GM21390 (cell line): ENCODE measurements around the gene NBAS.
"Not testable (repeated sequence)": the region's sequence is repeated elsewhere in the genome, so short reads cannot be mapped to it uniquely, and the experiment has no call there.

ENCODE experiments used
- ATAC-seq: cut with Tn5 transposase; IDR thresholded peaks from one replicate; pipeline ENCODE4 v1.9.1; 2021; ENCODE audit not compliant: unreplicated experiment

Gene NBAS

GRCh38 chr2:15273452-15273851 is 287.7 kb downstream of the NBAS start:
- ATAC-seq = no peak

DNA sequence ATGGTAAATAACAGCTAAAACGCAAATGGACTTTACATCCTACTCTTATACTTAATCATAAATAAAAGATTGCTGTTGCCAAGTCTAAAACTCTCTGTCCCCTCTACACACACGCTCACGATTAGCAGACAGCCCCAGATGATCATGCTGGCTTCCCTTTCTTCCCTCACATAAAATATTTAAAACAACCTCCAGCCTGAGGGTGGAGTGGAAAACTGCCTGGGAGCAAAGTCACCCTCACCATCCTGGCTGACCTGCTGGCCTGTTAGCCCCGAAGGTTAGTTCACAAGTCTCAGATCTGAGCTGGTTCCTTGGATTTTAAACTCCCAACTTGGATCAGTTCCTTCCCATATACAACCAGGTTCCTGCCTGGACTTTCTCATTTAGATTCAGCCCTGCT is 288.2 kb downstream of the NBAS start:
- no peak for ATAC-seq

DNA sequence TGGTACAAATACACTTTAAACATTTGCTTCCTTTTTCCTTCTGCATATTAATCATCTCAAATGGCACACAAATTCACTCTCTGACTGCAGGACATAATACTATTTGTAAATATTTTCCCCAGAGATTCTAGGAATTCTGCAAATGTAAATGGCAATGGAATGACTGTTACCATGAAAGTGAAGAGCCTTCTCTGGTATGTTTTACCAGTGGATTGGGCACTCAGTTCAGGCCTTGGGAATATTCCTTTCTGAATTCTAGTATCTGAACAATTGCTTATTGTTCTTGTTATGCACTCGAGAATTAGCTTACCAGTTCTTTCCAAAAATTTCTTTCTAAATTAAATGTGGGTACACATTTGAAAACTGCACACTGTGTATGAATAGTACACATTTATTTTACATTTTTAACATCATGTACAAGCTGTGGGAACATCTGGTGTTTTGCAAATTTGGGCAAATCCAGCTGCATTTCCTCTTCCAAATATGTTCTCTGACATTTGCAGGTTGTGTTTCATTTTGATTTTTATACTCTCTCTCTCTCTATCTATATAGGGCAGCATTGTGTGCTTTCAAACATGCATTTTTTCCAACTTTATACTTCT is 289.1 kb downstream of the NBAS start:
- no peak for ATAC-seq

DNA sequence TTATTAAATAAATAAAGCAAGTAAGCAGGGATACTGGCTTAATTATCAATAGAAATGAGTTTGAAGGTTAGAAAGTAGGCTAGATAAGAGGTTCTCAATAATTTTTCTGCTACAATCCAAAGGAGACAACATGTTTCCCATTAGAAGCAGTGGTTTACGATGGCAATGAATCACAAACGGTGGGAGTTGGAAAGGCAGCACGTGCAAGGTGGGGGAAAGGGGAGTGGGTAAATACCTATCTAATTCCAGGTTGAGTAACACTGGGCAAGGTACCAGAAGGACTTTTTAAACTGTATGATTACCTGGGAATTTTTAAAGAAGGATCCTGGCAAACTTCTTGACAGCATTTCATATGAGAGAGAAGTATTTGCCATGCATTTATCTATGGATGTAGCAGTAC is 289.9 kb downstream of the NBAS start:
- no peak for ATAC-seq

DNA sequence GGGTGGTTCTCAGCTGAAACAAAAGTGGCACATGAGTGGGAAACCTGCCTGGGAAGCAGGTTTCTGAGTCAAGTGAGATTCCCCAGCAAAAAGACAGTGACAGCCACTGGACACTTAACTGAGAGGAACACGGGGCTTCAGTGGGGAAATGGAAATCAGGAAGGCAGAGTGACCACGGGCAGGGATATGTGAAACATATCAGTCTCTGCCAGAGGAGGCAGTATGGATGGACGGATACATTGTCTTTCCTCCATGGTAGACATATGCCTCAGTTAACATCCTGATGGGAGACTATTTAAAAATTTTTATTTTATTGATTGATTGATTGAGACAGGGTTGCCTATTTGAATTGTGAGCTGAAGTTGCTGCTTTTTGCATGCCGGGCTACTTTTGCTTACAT is 292.1 kb downstream of the NBAS start:
- no peak for ATAC-seq

DNA sequence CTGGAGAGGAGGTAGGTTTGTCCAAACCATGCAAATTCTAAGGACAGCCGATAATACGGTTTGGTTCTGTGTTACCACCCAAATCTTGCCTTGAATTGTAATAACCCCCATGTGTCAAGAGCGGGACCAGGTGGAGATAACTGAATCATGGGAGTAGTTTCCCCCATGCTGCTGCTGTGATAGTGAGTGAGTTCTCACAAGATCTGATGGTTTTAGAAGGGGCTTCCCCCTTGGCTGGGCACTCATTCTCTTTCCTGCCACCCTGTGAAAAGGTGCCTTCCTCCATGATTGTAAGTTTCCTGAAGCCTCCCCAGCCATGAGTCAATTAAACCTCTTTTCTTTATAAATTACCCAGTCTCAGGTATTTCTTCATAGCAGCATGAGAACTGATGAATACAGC is 295.2 kb downstream of the NBAS start:
- ATAC-seq = no peak

- ATAC-seq = no peak
Measured at GRCh38 chr2:15263976-15264685, 297.0 kb downstream of the NBAS start.

- no peak for ATAC-seq
Measured at GRCh38 chr2:15262792-15263191, 298.3 kb downstream of the NBAS start.

GRCh38 chr2:15260835-15261234 is 300.3 kb downstream of the NBAS start:
- no peak for ATAC-seq

DNA sequence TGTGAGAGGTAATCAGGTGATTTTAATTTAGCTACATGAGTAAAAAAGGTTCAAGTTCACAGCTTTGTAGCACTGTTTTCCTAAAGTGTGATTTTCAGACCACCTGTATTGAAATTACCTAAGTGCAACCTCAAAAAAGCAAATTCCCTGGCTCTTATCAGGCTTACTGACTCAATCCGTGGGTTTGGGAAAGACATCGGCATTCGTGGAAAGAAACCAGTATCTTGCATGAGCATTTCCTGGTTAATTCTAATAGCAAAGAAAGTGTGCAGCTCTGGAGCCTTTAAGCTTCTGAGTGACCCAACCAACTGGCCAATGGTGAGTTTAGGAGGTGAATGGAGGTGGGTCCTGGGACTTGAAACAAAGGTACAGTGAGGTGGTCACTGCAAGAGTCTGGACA is 300.9 kb downstream of the NBAS start:
- ATAC-seq = no peak

GRCh38 chr2:15259356-15259756 is 301.8 kb downstream of the NBAS start:
- ATAC-seq = no peak

DNA sequence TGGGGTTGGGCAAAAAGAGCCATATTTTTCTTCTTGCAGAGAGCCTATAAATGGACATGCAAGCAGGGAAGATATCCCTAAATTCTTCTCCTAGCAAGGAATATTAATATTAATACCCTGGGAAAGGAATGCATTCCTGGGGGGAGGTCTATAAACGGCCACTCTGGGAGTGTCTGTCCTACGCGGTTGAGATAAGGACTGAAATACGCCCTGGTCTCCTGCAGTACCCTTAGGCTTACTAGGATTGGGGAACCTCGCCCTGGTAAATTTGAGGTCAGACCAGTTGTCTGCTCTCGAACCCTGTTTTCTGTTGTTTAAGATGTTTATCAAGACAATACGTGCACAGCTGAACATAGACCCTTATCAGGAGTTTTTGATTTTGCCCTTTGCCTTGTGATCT is 302.7 kb downstream of the NBAS start:
- not testable (repeated sequence) for ATAC-seq

DNA sequence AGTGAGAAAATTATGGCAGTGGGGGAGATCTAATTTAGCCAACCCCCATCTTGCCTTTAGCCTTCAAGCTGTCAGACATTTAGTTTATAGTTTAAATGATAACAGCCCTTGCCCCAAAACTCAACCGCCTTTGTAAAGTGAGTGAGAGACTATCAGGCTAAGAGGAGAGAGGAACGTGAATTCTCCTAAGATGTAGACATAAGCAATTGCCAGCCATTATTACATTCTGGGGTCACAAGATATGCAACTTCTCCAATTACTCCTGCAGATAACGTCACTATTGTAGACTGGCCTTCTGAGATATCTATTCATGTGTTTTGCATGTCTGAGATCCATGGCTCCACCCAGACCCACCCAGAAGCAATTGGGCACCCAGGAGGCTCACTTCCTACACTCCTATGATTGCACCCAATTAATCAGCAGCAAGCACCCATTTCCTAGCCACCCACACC is 307.3 kb downstream of the NBAS start:
- no peak for ATAC-seq

DNA sequence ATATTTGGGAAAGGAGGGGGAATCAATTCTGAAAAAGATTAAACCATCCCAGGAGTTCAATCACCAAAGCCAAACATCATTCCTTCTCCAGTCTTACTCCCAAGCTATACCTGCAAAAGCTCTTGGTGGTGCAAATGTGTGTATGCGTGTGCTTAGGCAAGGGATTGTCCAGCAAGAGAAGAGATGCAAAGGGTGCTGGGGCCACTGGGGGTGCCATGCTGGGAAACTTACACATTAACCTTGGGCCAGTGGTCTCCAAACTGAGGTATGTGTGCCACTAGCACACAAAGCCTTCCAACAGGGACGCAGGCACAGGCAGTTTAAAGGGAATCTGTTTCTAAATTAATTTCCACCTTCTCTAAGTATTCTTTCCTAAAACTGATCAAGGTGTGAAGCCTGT is 307.9 kb downstream of the NBAS start:
- ATAC-seq = no peak

DNA sequence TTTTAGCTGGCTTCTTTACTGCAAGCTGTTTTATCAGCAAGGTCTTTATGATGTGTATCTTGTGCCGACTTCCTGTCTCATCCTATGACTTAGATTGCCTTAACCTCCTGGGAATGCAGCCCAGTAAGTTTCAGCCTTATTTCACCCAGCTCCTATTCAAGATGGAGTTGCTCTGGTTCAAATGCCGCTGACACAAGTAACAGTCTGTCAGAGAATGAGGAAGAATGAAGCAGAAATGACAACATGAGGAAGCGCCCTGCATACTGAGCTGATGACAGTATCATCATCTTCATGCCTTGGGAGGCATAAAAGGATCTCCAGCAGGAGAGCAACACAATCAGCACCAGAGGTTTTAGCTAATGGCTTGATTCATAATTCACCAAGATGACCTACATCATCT is 309.4 kb downstream of the NBAS start:
- ATAC-seq = no peak

DNA sequence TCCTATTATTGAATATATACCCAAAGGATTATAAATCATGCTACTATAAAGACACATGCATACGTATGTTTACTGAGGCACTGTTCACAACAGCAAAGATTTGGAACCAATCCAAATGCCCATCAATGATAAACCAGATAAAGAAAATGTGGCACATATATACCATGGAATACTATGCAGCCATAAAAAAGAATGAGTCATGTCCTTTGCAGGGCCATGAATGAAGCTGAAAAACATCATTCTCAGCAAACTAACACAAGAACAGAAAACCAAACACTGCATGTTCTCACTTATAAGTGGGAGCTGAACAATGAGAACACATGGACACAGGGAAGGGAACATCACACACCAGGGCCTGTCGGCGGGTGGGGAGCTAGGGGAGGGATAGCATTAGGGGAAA is 310.2 kb downstream of the NBAS start:
- not testable (repeated sequence) for ATAC-seq

DNA sequence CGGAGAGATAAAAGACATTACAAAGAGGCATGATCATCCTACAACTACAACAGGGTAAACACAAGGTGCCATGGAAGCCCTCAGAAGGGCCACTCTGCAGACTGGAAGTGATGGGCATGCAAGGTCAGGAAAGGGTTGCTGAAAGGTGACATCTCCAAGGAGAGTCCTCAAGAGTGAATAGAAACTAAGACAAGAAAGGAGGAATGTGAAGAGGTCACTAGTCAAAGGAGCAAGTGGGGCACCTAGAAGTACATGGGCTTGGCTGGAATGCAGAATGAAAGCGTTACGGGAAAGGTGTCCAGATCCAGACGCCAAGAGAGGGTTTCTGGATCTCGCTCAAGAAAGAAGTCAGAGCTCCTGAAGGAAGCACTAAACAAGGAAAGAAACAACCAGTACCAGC is 314.3 kb downstream of the NBAS start:
- no peak for ATAC-seq

GRCh38 chr2:15243762-15244161 is 317.4 kb downstream of the NBAS start:
- no peak for ATAC-seq

DNA sequence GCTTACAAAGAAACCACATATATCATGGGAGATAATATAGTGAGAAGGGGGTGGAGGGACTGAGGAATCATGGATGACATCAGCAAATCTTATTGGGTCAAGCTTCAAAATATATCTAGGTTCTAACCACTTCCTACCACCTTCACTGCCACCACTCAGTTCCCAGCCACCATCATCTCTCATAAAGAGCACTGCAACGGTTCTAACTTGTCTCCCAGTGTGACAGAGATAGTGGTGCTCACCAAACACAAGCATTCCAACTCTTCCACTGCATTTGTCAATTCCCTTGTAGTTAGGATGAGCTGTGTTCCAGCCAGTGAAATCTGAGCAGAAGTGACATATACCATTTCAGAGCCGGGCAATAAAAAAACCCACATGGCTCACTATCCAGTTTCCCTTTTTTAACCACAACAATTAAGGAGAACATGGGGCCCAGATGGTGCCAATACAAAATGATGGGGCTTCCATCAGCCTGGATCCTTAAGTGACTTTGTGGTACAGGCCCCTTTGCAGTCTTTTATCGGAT is 318.1 kb downstream of the NBAS start:
- no peak for ATAC-seq

DNA sequence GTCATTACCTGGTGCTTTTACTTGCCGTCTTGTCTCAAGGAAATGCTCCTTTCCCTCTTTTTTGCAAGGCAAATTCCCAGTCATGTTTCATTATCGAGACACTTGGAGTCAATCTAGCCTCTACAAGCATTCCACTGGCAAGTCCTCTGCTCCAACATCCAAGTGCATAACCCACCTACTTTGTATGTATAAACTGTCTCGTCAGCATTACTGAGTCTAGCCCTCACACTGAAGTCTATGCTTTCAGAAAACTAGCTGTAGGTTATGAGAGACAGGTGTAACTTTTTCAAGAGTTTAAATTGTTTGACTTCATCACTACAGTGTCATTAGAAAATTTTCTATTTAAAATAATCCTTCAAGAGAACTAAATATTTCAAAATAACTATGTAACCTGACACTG is 319.2 kb downstream of the NBAS start:
- no peak for ATAC-seq

GRCh38 chr2:15241201-15241600 is 319.9 kb downstream of the NBAS start:
- ATAC-seq = no peak

DNA sequence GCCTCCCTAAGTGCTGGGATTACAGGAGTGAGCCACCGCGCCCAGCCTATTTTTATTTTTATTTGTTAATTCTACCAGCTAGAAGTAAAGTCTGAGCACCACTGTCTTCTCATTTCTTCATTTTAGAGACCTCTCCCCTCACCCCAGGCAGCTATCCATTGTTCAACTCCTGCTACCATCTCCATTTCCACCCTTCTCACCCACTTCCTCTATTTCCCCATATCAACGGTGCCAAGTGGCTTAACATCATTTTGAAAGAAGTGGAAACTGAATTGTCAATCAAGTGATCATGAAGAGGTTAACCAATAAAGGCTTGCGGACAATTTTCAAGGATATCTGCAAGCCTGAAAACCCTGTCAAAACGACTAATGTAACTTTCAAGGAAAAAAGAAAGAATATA is 323.1 kb downstream of the NBAS start:
- no peak for ATAC-seq
